NK-92 (cell line): ENCODE results near the gene SCAI.
A peak's percentile ranks its signal among the peaks of the same experiment; 100 is the strongest.
"Not testable (repeated sequence)": the region's sequence is repeated elsewhere in the genome, so short reads cannot be mapped to it uniquely, and the experiment has no call there.

Experiments
- DNase-seq: peaks from one replicate; lab custom pipeline; 2025; ENCODE audit not compliant: unreplicated experiment; lab: John Stamatoyannopoulos, UW

Gene SCAI

GRCh38 chr9:125150349-125151245, 7.3 kb upstream of the SCAI start:
- no peak for DNase-seq

DNA sequence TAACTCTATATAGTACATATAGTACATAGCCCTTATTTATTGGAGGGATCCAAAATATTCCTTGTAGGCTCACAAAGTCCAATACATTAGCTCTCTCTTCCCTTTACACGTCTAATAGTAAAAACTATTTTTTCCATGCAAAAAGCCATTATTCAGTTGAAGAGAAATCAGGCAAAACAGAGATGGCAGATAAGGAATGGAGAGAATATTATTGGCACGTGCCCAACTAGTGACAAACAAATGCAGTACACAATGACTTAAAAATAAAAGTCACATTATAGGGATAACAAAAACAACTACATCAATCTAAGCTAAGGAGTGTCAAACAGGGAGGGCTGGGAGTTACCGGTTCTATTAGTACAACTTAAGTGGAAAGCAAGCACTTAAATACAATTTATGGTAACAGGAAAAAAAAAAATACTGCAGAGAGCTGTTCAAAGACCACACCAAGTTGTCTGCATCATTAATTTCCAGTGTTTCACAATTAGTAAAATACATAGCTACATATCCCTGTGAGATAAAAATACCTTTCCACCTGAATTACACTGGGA, 4.1 kb upstream of the SCAI start:
- DNase-seq, result no peak

GRCh38 chr9:125146247-125146646, 2.9 kb upstream of the SCAI start:
- no peak for DNase-seq

DNA sequence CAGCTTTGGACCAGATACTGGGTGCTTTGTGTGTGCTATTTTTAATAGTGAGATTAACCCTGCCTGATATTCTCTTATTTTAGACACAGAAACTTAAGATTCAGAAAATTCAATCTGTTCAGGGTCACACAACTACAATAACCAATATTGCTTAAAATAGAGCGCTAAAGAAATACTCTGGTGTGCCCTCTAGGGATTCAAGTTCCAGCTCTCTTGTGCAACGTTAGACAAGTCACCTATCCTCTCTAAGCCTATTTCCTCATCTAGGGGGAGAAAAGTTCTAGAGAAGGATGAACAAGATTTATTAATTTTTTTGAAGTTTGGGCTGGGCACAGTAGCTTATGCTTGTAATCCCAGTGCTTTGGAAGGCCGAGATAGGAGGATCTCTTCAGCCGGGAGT, 2.1 kb upstream of the SCAI start:
- no peak for DNase-seq

- DNase-seq, result no peak
Measured at GRCh38 chr9:125142560-125143376, 560 bp downstream of the SCAI start.

DNA sequence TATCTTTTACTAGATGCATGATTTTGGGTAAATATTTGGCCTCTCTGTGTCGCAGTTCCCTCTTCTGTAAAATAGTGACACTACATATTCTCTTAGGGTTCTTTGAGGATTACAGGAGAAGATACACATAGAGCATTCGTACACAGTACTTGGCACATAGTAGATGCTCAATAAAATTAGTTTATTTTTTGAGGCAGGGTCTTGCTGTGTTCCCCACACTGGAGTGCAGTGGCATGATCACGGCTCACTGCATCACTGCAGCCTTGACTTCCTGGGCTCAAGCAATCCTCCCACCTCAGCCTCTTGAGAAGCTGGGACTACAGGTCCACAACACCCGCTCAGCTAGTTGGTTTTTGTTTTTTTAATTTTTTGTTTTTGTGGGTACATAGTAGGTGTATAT, 1.6 kb downstream of the SCAI start:
- DNase-seq, result no peak

DNA sequence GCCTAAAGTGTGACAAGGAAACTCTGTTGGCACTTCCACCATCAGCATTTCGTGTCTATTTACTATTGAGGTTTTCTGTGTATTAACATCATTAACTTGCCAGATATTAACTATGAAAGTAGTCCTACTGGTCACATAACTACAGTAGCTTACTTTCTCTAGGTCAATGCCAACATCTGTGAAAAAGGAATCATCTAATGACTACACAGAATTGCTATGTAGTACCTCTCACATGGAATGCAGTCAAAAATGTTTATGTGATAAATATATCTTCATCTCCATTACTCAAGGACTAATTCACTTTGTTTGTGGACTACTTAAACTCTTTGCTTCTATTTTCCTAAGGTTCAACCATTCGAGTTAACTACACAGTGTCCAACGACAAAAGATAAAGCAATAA, 2.1 kb downstream of the SCAI start:
- DNase-seq, result no peak

- DNase-seq, result no peak
Measured at GRCh38 chr9:125140576-125140975, 2.8 kb downstream of the SCAI start.

- DNase-seq, result no peak
Measured at GRCh38 chr9:125137200-125137599, 6.1 kb downstream of the SCAI start.

DNA sequence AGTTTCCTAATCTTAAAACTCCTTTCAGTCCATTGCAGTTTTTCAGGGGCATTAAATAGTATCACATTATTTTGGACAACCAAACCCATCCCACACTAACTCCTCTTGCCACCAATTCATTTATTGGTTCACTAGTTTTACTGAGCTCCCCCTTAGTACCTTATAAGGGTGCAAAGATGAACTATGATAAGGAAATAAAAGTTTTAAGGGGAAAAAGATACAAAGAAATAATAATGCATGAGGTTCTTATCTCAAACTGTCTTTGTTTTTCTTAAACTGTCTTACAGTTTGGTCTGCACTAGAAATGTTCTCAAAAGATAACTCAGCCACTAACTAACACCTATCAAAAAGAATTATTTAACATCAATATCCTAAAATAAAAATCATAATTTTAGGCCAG, 8.4 kb downstream of the SCAI start:
- no peak for DNase-seq

DNA sequence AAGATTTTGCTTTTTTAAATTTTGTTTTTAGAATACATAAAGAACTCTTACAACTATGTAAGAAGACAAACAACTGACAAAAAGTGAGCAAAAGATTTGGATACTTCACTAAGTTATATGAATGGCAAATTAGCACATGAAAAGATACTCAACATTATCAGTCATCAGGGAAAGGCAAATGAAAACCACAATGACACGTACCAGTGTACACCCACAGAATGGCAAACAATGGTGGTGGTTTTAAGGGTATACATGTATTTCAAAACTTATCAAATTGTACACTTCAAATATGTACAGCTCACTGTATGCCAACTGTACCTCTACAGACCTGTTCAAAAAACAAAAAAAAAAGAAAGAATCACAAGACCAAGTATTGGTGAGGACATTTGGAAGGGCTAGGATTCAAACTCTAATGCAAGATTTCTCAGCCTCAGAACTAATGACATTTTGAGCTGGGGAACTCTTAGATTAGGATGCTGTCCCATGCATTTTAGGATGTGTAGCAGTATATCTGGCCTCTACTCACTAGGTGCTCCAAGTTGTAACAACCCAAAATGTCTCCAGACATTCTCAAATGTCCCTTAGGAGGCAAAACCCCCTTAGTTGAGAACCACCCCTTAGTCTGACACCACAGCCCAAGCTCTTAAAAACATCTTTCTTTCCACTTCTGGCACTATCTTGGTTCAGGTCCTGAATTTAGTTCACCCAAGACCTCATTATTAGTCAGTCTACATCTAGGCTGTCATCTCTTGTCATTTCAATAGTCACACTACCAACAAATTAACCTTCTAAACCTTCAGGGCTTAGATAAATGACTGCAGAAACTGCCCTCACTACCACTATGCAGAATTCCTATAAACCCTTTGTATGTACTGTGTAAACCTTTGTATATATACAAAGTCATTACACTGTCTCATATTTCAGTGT, 9.7 kb downstream of the SCAI start:
- DNase-seq, result no peak

DNA sequence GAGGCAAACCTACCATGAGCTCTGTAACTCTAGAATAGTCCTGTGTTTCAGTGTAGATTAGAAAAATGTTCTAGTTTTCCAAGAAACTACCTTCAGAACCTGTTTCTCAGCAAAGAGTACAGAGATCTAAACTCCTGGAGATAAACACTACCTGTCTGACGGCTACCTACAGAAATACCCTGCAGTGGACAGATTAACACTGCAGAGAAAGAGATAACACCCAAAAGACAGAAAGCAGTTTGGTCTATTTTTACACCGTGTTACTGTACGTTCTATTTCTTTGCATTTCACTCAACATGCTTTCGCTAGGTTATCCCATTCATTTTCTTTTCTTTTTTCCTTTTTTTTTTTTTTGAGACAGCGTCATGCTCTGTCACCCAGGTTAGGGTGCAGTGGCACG, 11.6 kb downstream of the SCAI start:
- DNase-seq, result no peak

- peak; percentile 11 for DNase-seq
Measured at GRCh38 chr9:125126019-125126746, 17.1 kb downstream of the SCAI start.

- DNase-seq, result no peak
Measured at GRCh38 chr9:125125523-125125922, 17.8 kb downstream of the SCAI start.

DNA sequence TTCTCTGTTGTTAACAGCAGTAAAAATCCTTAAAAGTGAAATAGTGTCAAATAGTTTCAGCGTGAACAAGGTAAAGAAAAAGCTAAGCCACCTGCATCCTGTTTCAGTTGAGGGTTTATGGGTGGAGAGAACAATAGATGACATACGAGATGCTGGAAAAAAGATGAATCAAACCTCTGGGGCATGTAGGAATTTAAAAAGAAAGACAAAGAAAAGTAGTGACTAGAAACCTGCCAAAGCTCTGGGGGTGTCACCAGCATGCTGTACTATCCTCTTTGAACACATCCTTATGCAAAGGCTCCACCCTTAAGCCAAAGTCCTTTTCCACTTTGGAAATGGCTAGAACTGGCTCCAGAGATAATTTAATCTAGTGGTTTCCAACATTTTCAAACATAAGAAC, 22.2 kb downstream of the SCAI start:
- DNase-seq, result no peak

DNA sequence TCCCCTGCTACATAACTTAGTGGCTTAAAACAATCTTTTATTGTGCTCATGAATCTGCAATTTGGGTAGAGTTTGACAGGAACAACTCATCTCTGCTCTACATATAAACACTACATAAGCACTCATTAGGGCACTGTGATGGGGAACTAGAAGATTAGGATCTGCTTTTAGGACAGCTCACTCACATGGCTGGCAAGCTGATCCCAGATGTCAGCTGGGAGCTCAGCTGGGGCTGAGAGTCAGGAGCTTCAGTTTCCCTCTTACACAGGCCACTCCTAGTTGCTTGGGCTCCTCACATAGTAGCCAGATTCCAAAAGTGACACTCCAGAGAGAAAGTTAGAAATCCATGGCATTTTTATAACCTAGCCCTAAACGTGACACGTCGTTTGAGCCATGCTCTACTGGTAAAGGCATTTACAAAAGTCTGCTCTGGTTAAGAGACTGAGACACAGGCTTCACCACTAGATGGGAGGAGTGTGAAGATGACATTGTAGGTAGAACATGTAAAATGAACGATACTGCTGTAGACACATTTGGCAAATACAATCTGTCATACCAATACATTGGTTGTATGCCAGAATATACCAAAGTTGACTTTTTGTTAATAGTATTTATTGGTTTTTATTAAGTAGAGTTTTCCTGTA, 23.6 kb downstream of the SCAI start:
- no peak for DNase-seq

GRCh38 chr9:125118696-125119095, 24.6 kb downstream of the SCAI start:
- not testable (repeated sequence) for DNase-seq

- not testable (repeated sequence) for DNase-seq
Measured at GRCh38 chr9:125114503-125114902, 28.8 kb downstream of the SCAI start.

DNA sequence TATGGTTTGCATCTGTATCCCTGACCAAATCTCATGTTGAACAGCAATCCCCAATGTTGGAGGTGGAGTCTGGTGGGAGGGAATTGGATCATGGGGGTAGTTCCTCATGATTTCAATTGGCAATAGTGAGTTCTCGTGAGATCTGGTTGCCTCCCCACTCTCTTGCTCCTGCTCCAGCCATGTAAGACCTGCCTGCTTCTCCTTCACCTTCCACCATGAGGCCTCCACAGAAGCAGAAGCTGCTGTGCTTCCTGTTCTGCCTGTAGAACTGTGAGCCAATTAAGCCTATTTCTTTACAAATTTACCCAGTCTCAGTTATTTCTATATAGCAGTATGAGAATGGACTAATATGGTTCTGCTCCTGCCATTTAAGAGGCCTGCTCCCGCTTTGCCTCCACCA, 32.9 kb downstream of the SCAI start:
- DNase-seq, result no peak

- not testable (repeated sequence) for DNase-seq
Measured at GRCh38 chr9:125108541-125108940, 34.8 kb downstream of the SCAI start.
